Thymus (tissue), 11 donors: ENCODE results near the gene CLDN1. TPM values are rescaled to one million over a fixed set of nuclear protein-coding genes. Genes with fewer than 3 reads are reported as not detected.

Experiments used
- DNase-seq, 9 donors: peaks; one replicate each; pipeline ENCODE4 v3.0.0-alpha.2; 2013; ENCODE audit warnings: low spot score in 9 of 9, low read depth in 6 of 9, missing footprints in 1 of 9
- H3K27ac ChIP-seq, 2 donors: one replicate each; pipeline ENCODE4 v1.5.1; 2013; ENCODE audit warnings: control low read depth in 1 of 2, low read depth in 1 of 2, low read length in 1 of 2, mild to moderate bottlenecking in 1 of 2, moderate library complexity in 1 of 2
- H3K27me3 ChIP-seq, 2 donors: one replicate each; pipeline ENCODE4 v1.5.1; 2013; ENCODE audit warnings: low read length in 1 of 2; ENCODE audit not compliant: control insufficient read depth in 2 of 2, insufficient read depth in 1 of 2
- H3K36me3 ChIP-seq, 2 donors: one replicate each; pipeline ENCODE4 v1.5.1; 2013; ENCODE audit warnings: low read length in 1 of 2, mild to moderate bottlenecking in 1 of 2, moderate library complexity in 1 of 2; ENCODE audit not compliant: control insufficient read depth in 2 of 2, insufficient read depth in 2 of 2
- H3K4me1 ChIP-seq, 2 donors: one replicate each; pipeline ENCODE4 v1.5.1; 2013; ENCODE audit warnings: low read length in 2 of 2; ENCODE audit not compliant: control insufficient read depth in 2 of 2, insufficient read depth in 2 of 2
- H3K4me3 ChIP-seq, 2 donors: one replicate each; pipeline ENCODE4 v1.5.1; 2013; ENCODE audit warnings: low read length in 2 of 2, control low read depth in 1 of 2, mild to moderate bottlenecking in 1 of 2
- H3K9me3 ChIP-seq, 2 donors: one replicate each; pipeline ENCODE4 v1.5.1; 2013; ENCODE audit warnings: low read length in 1 of 2, mild to moderate bottlenecking in 1 of 2; ENCODE audit not compliant: control insufficient read depth in 2 of 2, insufficient read depth in 1 of 2
- WGBS: extraction: QIAGEN DNeasy Blood & Tissue Kit; methylation state at CpG from one replicate; pipeline ENCODE4 v1.1.7; 2013; 5-methylcytosine and 5-hydroxymethylcytosine counted together
- polyA plus RNA-seq: library from polyadenylated mRNA; stranded (reverse); fragments of 200-250 nt; gene quantifications from one replicate; pipeline ENCODE4 v1.2.3, GENCODE V29; 2013
- total RNA-seq: library from RNA; stranded (reverse); fragments of 120-200 nt; gene quantifications from one replicate; pipeline ENCODE4 v1.2.4, GENCODE V29; 2013
- donor health status: healthy.

CLDN1 gene
- total and polyA plus RNA-seq, 2 donors: 9.5 to 62.2 TPM

GRCh38 chr3:190323246-190323626 lies 990 bp upstream of the CLDN1 start:
- no peak overlapping the region for H3K4me3 ChIP-seq
- peaks cover 13 to 28% of the 10 kb centered on the region in 2 donors for H3K27me3 ChIP-seq
- H3K4me1 ChIP-seq: peaks cover 0 to 21% of the 10 kb centered on the region in 2 donors
- H3K9me3 ChIP-seq: no peaks in the 10 kb centered on the region
- 15% methylated on average over 8 of the region's 8 CpGs for WGBS
- H3K36me3 ChIP-seq: no peaks in the 10 kb centered on the region
- DNase-seq: peak in 1 of 9 donors; percentile 33
- H3K27ac ChIP-seq: peak overlapping the region in 1 of 2 donors; percentile 2

DNA sequence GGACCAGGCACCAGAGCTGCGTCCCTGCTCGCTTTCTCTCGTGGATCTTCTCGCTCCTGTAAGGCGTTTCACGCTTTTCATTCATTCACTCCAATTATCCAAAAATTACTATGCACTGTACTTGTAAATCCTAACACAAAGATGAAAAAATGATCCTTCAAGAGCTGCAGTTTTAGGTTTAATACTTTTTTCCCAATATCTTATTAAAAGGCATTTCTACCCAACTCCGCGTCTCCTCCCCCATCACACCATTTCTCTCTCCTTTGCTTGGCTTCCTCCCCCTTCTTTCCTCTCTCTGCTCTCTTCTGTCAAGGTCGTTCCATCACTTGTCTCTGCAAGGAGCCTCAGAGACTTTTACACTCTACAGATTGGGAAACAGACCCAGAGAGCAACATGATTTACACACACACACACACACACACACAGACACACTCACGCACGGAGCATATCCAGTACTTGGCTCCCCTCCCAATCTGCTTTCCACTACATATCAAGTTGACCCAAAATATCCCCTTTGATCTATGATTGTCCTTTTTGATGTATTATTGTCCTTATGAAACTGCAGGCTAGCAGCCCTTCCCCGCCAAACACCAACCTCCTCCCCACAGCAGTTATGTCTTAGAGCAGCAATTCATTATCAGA lies 479 bp upstream of the CLDN1 start:
- H3K9me3 ChIP-seq: no peaks in the 10 kb centered on the region
- WGBS: 6% methylated on average over 12 of the region's 12 CpGs
- peaks cover 0 to 21% of the 10 kb centered on the region in 2 donors for H3K4me1 ChIP-seq
- peak overlapping the region in 1 of 2 donors; percentile 2 for H3K27ac ChIP-seq
- peak overlapping the region; percentile 43 to 50 for H3K4me3 ChIP-seq
- H3K27me3 ChIP-seq: peaks cover 13 to 28% of the 10 kb centered on the region in 2 donors
- DNase-seq: peak in 1 of 9 donors; percentile 25
- no peaks in the 10 kb centered on the region for H3K36me3 ChIP-seq

DNA sequence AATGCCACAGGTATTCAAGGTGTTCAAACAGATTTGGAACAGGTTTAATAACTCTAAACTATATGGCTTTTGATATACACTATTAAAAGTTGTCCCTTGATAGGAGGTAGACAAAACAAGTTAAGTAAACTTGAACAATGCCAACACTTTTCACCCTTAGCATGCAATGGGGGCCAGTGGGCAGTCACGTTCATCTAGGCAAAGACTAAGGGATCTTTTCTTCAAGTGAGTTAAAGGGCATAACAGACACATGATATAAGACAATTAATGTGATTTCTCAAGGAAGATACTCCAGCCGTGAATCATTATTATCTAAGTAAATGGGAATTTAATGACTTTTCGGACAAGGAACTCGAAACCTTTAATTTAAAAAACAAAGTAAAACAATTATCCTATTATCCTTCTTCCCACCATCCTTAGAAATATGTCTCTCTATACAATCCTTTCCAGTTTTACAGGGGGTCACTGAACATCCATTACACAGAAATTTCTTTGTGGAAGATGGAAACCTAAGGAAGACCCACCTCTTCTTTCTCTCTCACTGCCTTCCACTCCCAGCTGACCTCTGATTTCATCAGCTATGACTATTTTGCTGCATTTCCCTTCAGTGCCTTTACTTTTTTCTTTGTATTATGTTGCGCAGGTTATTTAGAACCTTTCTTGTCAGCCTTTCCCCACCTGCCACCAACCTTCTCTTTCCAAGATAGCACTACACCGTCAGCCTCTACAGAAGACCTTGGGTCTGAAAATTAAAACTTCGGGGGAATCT lies 1.5 kb downstream of the CLDN1 start:
- H3K4me3 ChIP-seq: peak overlapping the region; percentile 43 to 50
- DNase-seq: no peak
- H3K9me3 ChIP-seq: no peaks in the 10 kb centered on the region
- peaks cover 13 to 28% of the 10 kb centered on the region in 2 donors for H3K27me3 ChIP-seq
- no peaks in the 10 kb centered on the region for H3K36me3 ChIP-seq
- WGBS: 95% methylated on average over 7 of the region's 7 CpGs
- H3K27ac ChIP-seq: no peak overlapping the region
- peaks cover 0 to 21% of the 10 kb centered on the region in 2 donors for H3K4me1 ChIP-seq

DNA sequence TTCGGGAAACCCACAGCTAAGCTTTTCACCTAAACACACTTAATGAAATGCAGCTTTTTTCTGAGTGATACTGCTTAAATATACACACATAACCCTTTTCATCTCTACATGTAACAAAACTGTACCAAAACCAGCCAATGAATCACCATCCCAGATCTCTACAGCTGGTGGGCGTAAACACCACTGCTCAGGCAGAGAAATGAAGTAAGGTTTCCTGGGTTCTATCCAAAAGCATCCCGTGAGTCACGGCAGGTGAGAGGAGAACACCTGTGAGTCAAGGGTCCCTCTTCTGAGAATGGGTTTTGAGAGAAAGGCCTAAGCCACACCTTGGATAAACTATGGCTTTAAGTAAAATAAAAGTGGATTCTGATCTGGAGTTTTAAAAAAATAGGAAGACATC lies 2.6 kb downstream of the CLDN1 start:
- 91% methylated on average over 4 of the region's 4 CpGs for WGBS
- Histone ChIP-seq H3K27me3 (peaks cover 13 to 28% of the 10 kb centered on the region in 2 donors), H3K36me3 (no peaks in the 10 kb centered on the region), H3K27ac (peak overlapping the region in 1 of 2 donors; percentile 25), H3K4me1 (peaks cover 0 to 21% of the 10 kb centered on the region in 2 donors), H3K4me3 (no peak overlapping the region), H3K9me3 (no peaks in the 10 kb centered on the region)
- DNase-seq: peak in 1 of 9 donors; percentile 33

- Histone ChIP-seq H3K27me3 (peaks cover 13 to 26% of the 10 kb centered on the region in 2 donors), H3K36me3 (no peaks in the 10 kb centered on the region), H3K27ac (no peak overlapping the region), H3K9me3 (no peaks in the 10 kb centered on the region), H3K4me3 (no peak overlapping the region), H3K4me1 (peaks cover 0 to 21% of the 10 kb centered on the region in 2 donors)
- DNase-seq: peak in 1 of 9 donors; percentile 24
- 92% methylated on average over 5 of the region's 5 CpGs for WGBS
These were observed 3.6 kb downstream of the CLDN1 start for GRCh38 chr3:190318666-190319065.

GRCh38 chr3:190314741-190315140 lies 7.5 kb downstream of the CLDN1 start:
- no peaks in the 10 kb centered on the region for H3K27me3 ChIP-seq
- no peaks in the 10 kb centered on the region for H3K9me3 ChIP-seq
- H3K36me3 ChIP-seq: no peaks in the 10 kb centered on the region
- H3K4me1 ChIP-seq: peaks cover 0 to 3% of the 10 kb centered on the region in 2 donors
- no peak for DNase-seq
- 67% methylated on average over 1 of the region's 1 CpG for WGBS
- H3K4me3 ChIP-seq: no peak overlapping the region
- H3K27ac ChIP-seq: no peak overlapping the region

GRCh38 chr3:190309414-190309813 lies 12.8 kb downstream of the CLDN1 start:
- no peaks in the 10 kb centered on the region for H3K4me1 ChIP-seq
- no peak for DNase-seq
- H3K27me3 ChIP-seq: no peaks in the 10 kb centered on the region
- H3K4me3 ChIP-seq: no peak overlapping the region
- H3K27ac ChIP-seq: no peak overlapping the region
- no peaks in the 10 kb centered on the region for H3K36me3 ChIP-seq
- no peaks in the 10 kb centered on the region for H3K9me3 ChIP-seq
- 82% methylated on average over 3 of the region's 3 CpGs for WGBS

DNA sequence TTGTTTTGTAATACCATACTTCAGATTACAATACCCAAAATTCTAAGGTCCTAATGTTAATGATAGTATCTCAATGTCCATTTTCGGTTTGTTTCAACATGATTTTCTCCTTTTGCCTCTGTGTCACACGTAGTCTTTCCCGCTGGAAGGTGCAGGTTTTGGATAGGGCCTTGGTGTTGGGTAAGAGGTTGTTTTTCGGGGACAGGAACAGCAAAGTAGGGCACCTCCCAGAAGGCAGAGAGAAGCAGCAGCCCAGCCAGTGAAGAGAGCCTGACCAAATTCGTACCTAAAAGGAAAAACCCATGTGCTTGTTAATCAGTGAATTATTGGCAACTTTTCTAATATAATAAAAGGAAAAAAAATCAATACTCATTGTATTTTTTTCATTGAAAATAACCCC lies 14.1 kb downstream of the CLDN1 start:
- Histone ChIP-seq H3K27ac (no peak overlapping the region), H3K4me3 (no peak overlapping the region), H3K9me3 (no peaks in the 10 kb centered on the region), H3K27me3 (no peaks in the 10 kb centered on the region), H3K36me3 (no peaks in the 10 kb centered on the region), H3K4me1 (no peaks in the 10 kb centered on the region)
- no peak for DNase-seq
- WGBS: 94% methylated on average over 5 of the region's 5 CpGs

GRCh38 chr3:190307164-190307545 lies 15.1 kb downstream of the CLDN1 start:
- no peaks in the 10 kb centered on the region for H3K27me3 ChIP-seq
- WGBS: 90% methylated on average over 1 of the region's 1 CpG

More at GRCh38 chr3:190307164-190307545, 15.1 kb downstream of the CLDN1 start:
- Histone ChIP-seq H3K36me3 (no peaks in the 10 kb centered on the region), H3K9me3 (no peaks in the 10 kb centered on the region), H3K27ac (peak overlapping the region in 1 of 2 donors; percentile 30), H3K4me3 (no peak overlapping the region), H3K4me1 (peaks cover 0 to 3% of the 10 kb centered on the region in 2 donors)
- no peak for DNase-seq
